A549 (cell line): ENCODE results near the gene TFRC.
"Not testable (repeated sequence)": the region's sequence is repeated elsewhere in the genome, so short reads cannot be mapped to it uniquely, and the experiment has no call there.

ENCODE experiments used
- CHD2 ChIP-seq: fragments of 150-350 bp; IDR thresholded peaks from 2 replicates; pipeline ENCODE4 v1.6.1; 2014; ENCODE audit warnings: low read length; ENCODE audit not compliant: partially characterized antibody
- MAX ChIP-seq: IDR thresholded peaks from 2 replicates; pipeline ENCODE4 v1.6.1; 2012
- MAZ ChIP-seq: fragments of 150-350 bp; IDR thresholded peaks from 2 replicates; pipeline ENCODE4 v1.6.1; 2014; ENCODE audit warnings: antibody characterized with exemption, low read depth, low read length, borderline replicate concordance
- NR3C1 ChIP-seq: fragments of >200 bp; sonication (Bioruptor Twin); formaldehyde crosslinking; IDR thresholded peaks from 3 replicates; pipeline ENCODE4 v1.6.1; 2017
- POLR2A ChIP-seq: IDR thresholded peaks from 2 replicates; pipeline ENCODE4 v1.6.1; 2012; ENCODE audit warnings: mild to moderate bottlenecking, low read length
- RAD21 ChIP-seq, 2 experiments: fragments of >200 bp in 1 of 2; sonication (Bioruptor Twin) in 1 of 2; formaldehyde crosslinking in 1 of 2; IDR thresholded peaks in 1 of 2; conservative IDR thresholded peaks in 1 of 2; 2 replicates in 1 of 2; 3 replicates in 1 of 2; pipeline ENCODE4 v1.6.1; 2012 to 2018; ENCODE audit warnings: inconsistent platforms in 1 of 2
- RNF2 ChIP-seq: fragments of 200-600 bp; sonication (generic); IDR thresholded peaks from 2 replicates; pipeline ENCODE4 v1.6.1; 2016; ENCODE audit warnings: low read depth, mild to moderate bottlenecking, antibody characterized with exemption, moderate library complexity, borderline replicate concordance
- TF ChIP-seq, protein P1 (sequence below): fragments of >200 bp; sonication (Bioruptor Twin); formaldehyde crosslinking; IDR thresholded peaks from 3 replicates; pipeline ENCODE4 v1.5.1; 2016
- TF ChIP-seq, protein P2 (sequence below): fragments of 450-650 bp; IDR thresholded peaks from 2 replicates; pipeline ENCODE4 v1.6.1; 2014; ENCODE audit warnings: antibody characterized with exemption

- not testable (repeated sequence) for TF ChIP-seq POLR2A; RNF2; CHD2; MAX; RAD21 (conservative IDR thresholded peaks at IDR 0.05 in 1 of 2, IDR thresholded peaks at IDR 0.05 in 1 of 2); MAZ; NR3C1
- TF ChIP-seq, protein P1, sequence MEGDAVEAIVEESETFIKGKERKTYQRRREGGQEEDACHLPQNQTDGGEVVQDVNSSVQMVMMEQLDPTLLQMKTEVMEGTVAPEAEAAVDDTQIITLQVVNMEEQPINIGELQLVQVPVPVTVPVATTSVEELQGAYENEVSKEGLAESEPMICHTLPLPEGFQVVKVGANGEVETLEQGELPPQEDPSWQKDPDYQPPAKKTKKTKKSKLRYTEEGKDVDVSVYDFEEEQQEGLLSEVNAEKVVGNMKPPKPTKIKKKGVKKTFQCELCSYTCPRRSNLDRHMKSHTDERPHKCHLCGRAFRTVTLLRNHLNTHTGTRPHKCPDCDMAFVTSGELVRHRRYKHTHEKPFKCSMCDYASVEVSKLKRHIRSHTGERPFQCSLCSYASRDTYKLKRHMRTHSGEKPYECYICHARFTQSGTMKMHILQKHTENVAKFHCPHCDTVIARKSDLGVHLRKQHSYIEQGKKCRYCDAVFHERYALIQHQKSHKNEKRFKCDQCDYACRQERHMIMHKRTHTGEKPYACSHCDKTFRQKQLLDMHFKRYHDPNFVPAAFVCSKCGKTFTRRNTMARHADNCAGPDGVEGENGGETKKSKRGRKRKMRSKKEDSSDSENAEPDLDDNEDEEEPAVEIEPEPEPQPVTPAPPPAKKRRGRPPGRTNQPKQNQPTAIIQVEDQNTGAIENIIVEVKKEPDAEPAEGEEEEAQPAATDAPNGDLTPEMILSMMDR = not testable (repeated sequence)
- TF ChIP-seq, protein P2, sequence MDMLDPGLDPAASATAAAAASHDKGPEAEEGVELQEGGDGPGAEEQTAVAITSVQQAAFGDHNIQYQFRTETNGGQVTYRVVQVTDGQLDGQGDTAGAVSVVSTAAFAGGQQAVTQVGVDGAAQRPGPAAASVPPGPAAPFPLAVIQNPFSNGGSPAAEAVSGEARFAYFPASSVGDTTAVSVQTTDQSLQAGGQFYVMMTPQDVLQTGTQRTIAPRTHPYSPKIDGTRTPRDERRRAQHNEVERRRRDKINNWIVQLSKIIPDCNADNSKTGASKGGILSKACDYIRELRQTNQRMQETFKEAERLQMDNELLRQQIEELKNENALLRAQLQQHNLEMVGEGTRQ = not testable (repeated sequence)
These were observed 77.4 kb downstream of the TFRC start for GRCh38 chr3:196004359-196005052.
